Measurements from ENCODE around the gene CPA2. TPM values are rescaled to one million over a fixed set of nuclear protein-coding genes. Genes with fewer than 3 reads are reported as not detected.

The CPA2 gene
- total RNA-seq, 2 donors from 2014 or later: 0.41 TPM; not detected in 1

DNA sequence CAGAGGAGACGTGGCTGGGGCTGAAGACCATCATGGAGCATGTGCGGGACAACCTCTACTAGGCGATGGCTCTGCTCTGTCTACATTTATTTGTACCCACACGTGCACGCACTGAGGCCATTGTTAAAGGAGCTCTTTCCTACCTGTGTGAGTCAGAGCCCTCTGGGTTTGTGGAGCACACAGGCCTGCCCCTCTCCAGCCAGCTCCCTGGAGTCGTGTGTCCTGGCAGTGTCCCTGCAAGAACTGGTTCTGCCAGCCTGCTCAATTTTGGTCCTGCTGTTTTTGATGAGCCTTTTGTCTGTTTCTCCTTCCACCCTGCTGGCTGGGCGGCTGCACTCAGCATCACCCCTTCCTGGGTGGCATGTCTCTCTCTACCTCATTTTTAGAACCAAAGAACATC, 56.0 kb downstream of the CPA2 start:
- Histone ChIP-seq H3K9me3 (no peaks in the 10 kb centered on the region), H3K4me3 (no peak overlapping the region), H3K27me3 (replicated peaks; ENCODE audit: insufficient read depth) (no peaks in the 10 kb centered on the region), H3K4me1 (ENCODE audit: control insufficient read depth in 1 of 2, low read depth in 2 of 2) (no peaks in the 10 kb centered on the region), H3K36me3 (no peaks in the 10 kb centered on the region), H3K27ac (no peak overlapping the region)
- TF ChIP-seq, protein P1, sequence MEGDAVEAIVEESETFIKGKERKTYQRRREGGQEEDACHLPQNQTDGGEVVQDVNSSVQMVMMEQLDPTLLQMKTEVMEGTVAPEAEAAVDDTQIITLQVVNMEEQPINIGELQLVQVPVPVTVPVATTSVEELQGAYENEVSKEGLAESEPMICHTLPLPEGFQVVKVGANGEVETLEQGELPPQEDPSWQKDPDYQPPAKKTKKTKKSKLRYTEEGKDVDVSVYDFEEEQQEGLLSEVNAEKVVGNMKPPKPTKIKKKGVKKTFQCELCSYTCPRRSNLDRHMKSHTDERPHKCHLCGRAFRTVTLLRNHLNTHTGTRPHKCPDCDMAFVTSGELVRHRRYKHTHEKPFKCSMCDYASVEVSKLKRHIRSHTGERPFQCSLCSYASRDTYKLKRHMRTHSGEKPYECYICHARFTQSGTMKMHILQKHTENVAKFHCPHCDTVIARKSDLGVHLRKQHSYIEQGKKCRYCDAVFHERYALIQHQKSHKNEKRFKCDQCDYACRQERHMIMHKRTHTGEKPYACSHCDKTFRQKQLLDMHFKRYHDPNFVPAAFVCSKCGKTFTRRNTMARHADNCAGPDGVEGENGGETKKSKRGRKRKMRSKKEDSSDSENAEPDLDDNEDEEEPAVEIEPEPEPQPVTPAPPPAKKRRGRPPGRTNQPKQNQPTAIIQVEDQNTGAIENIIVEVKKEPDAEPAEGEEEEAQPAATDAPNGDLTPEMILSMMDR (IDR thresholded peaks at IDR 0.05): no peak
- DNase-seq (ENCODE audit: low spot score): no peak
- no peak for ATAC-seq (ENCODE audit: insufficient number of reproducible peaks, low FRiP score, low read depth)

DNA sequence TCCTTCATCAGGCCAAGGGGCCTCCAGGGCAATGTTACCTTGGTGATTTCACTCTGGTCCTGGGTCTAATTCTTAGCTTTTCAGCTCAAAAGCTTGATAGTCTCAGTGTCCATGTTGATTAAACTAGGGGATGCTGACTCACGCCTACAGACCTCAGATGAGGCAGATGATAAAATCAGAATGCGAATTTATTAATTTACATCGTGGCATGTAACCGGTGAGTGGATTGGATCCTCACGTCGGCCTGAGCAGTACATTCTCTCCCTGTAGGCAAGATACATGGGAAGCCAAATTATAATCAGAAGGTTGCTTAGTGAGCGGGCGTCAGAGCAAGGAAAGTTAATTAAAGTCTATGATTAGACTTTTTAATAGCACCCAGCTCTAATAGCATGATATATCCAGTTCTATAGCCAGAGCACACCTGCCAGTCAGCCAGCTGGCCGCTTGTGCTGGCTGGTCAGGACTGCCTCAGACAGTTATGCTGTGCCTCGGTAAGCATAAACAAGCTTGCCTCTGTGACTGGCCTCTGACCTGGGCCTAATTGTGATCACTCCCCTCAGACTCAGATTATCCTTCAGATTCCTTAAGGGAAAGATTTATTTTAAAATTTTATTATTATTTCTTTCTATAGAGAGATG, 57.8 kb downstream of the CPA2 start:
- no peaks in the 10 kb centered on the region for H3K36me3 ChIP-seq
- no peak overlapping the region for H3K27ac ChIP-seq
- H3K4me1 ChIP-seq (ENCODE audit: control insufficient read depth in 1 of 2, low read depth in 2 of 2): no peaks in the 10 kb centered on the region
- H3K9me3 ChIP-seq: no peaks in the 10 kb centered on the region
- TF ChIP-seq, protein P1 (IDR thresholded peaks at IDR 0.05): no peak
- H3K4me3 ChIP-seq: no peak overlapping the region
- DNase-seq (ENCODE audit: low spot score) (no peak), ATAC-seq (ENCODE audit: insufficient number of reproducible peaks, low FRiP score, low read depth) (no peak)
- no peaks in the 10 kb centered on the region for H3K27me3 ChIP-seq (replicated peaks; ENCODE audit: insufficient read depth)

DNA sequence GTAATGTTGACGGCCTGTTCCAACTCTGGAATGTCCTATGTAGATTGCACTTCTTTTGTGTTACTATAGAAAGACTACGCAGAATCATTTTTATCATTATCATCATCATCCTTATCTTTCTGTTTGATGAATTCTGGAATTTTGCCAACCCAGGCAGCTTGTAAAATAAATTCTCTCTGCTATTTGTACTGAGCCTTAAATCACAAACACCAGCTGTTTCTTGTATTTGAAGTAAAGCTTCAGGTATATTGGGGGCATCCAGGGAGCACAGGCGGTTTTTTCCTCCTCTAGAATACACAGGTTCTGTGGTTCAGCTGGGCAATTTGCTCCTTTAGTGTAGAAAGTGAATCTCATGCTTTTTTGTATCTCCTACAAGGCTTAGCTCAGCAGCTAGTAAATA, 63.0 kb downstream of the CPA2 start:
- Histone ChIP-seq H3K36me3 (no peaks in the 10 kb centered on the region), H3K4me3 (no peak overlapping the region), H3K27me3 (replicated peaks; ENCODE audit: insufficient read depth) (no peaks in the 10 kb centered on the region), H3K27ac (no peak overlapping the region), H3K4me1 (ENCODE audit: control insufficient read depth in 1 of 2, low read depth in 2 of 2) (peaks cover 0 to 6% of the 10 kb centered on the region in 2 donors), H3K9me3 (no peaks in the 10 kb centered on the region)
- no peak for ATAC-seq (ENCODE audit: insufficient number of reproducible peaks, low FRiP score, low read depth)
- no peak for DNase-seq (ENCODE audit: low spot score)
- TF ChIP-seq, protein P1 (IDR thresholded peaks at IDR 0.05): no peak

DNA sequence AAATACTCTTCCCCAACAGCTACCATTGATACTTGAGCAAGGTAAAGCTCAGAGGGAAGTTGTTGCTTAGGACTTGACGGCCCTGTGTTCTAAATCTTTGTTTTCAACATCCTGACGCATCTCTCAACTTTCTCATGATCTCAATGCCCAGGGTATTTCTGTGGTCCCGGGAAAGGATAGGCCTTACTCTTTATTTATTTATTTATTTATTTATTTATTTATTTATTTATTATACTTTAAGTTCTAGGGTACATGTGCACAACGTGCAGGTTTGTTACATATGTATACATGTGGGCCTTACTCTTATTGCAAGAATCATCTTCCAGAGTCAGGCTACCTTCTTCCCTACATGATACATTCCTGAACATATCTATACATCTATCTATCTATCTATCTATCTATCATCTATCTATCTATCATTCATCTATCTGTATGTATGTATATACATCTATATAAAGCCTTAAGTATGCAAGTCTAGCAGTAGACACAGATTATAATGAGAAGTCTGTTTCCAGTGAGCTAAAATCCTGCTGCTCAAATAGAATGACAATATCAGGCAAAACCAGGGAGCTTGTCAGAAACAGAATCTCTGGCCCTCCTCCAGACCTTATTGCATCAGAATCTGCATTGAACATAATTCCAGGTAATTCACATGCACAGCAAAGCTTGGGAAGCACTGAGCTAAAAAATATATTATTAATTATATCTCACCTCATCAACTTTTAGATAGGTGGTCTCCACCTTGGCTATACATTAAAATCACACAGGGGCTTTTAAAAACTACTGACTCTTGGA, 65.8 kb downstream of the CPA2 start:
- no peak for ATAC-seq (ENCODE audit: insufficient number of reproducible peaks, low FRiP score, low read depth)
- Histone ChIP-seq H3K4me3 (no peak overlapping the region), H3K4me1 (ENCODE audit: control insufficient read depth in 1 of 2, low read depth in 2 of 2) (peaks cover 0 to 11% of the 10 kb centered on the region in 2 donors), H3K36me3 (no peaks in the 10 kb centered on the region), H3K27me3 (replicated peaks; ENCODE audit: insufficient read depth) (no peaks in the 10 kb centered on the region), H3K9me3 (no peaks in the 10 kb centered on the region), H3K27ac (no peak overlapping the region)
- TF ChIP-seq, protein P1 (IDR thresholded peaks at IDR 0.05): no peak
- DNase-seq (ENCODE audit: low spot score): no peak

DNA sequence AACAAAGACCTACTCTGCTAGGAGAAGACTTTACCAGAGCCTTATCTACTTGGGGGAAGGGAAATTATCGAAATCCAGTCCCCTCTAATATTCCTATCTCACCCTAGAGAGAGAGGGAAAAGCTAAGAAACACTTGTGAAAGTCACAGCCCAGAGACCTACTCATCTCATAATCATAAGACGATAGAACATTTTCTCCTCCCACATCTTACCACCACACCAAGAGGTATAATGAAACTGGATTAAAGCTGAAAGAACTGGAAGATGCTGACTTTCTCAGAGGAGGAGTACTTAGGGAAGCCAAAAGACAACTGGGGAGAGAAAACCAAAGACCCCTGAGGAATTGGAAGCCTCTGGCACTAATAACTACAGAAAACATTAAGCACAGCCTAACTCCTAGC, 67.2 kb downstream of the CPA2 start:
- TF ChIP-seq, protein P1 (IDR thresholded peaks at IDR 0.05): no peak
- Histone ChIP-seq H3K4me3 (no peak overlapping the region), H3K36me3 (no peaks in the 10 kb centered on the region), H3K27me3 (replicated peaks; ENCODE audit: insufficient read depth) (no peaks in the 10 kb centered on the region), H3K4me1 (ENCODE audit: control insufficient read depth in 1 of 2, low read depth in 2 of 2) (peaks cover 0 to 11% of the 10 kb centered on the region in 2 donors), H3K9me3 (no peaks in the 10 kb centered on the region), H3K27ac (no peak overlapping the region)
- DNase-seq (ENCODE audit: low spot score) (no peak), ATAC-seq (ENCODE audit: insufficient number of reproducible peaks, low FRiP score, low read depth) (no peak)
